HuH-7 (cell line): ENCODE results near the gene PCBP3.
"Not testable (repeated sequence)": the region's sequence is repeated elsewhere in the genome, so short reads cannot be mapped to it uniquely, and the experiment has no call there.

Experiments used
- DNase-seq: peaks from one replicate; pipeline ENCODE4 v3.0.0; 2011; ENCODE audit warnings: low spot score

Gene PCBP3

DNA sequence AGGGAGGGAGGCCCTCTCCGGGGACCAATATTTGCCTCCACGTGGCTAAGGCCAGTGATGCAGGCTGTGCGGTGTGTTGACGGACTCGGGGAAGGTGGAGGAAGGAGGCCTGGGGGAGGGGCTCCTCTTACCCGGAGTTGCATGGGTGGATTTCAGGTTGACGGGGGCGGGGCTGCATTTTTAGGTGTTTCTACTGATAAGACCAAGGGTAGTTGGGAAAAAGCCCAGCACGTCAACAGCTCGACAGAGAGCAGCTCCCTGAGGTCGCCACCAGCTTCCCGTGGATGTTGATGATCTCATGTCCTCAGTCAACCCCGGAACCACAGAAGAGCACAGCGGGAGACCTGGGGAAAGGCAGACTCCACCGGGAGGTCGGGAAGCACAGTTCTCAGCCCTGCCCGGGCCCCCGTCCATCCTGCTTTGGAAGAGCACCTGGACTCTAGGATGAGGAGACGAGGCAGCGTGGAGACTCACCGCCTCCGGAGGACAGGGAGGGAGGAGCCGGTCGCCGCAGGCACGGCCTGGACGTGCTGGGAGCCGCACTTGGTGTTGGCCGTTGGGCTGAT is 305.1 kb downstream of the PCBP3 start:
- no peak for DNase-seq

GRCh38 chr21:45949928-45950739 is 306.6 kb downstream of the PCBP3 start:
- DNase-seq = no peak

DNA sequence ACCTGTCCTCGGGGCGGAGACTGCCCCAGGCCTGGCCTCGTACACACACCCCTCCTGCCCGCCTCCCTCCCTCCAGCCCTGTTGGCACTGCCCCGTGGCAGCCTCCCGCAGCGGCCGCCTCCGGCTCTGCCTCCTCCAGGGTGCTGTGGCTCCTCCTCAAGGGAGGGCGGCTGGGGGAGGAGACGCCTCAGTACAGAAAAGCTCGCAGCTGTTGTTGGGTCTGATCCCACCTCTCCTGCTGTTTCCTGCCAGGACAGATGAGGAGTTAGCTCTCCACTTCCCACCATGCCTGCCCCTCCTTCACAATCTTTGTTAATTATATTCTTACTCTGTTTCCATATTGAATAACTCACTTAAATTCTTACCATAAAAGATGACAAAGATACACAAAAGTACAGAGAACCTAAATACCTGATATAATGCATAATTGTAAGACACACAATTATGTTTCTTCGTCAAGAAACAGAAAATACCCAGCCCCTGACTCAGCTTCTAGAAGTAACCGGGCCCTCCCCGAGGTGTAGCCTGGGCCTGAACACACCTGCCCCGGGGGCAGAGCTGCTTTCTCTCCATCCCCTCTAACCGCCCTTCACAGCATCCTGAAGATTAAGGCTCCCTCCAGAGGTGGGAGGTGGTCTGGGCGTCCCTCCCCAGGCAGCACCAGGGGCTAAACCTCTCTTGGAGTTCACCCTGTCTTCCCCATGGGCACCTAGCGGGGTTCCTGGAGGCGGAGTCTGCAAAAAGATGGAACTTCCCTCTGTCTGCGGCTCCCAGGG is 307.4 kb downstream of the PCBP3 start:
- DNase-seq = no peak

- no peak for DNase-seq
Measured at GRCh38 chr21:45951676-45952075, 308.2 kb downstream of the PCBP3 start.

DNA sequence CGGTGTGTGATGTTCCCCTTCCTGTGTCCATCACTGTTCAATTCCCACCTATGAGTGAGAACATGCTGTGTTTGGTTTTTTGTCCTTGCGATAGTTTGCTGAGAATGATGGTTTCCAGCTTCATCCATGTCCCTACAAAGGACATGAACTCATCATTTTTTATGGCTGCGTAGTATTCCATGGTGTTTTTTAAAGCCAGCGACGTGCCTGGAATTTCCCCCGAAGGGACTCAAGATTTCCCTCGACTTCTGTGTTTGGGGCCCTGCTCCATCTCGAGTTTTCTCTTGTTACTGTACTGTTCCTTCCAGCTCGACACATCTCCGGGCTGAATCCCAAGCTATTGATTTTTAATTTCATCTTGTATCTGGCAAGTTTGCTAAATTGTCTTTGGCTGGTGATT is 309.0 kb downstream of the PCBP3 start:
- not testable (repeated sequence) for DNase-seq

DNA sequence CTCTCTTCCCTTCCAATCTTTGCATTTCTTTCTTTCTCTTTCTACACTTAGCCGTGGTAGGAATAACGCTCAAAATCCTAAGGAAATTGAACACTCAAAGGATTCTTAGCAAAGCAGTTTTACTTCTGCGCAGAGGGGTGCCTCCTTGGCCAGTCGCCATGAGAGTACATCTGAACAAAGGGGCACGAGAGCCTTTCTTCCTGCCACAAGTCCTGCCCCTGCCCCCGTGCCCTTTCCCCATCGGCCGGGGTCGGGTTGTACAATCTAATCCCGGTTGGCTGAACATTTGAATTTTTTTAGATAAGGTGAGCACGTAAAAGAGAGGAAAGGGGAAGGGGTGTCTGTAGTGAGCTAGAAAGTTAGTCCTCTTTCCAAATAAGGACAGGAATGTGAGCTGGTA is 309.4 kb downstream of the PCBP3 start:
- DNase-seq = no peak

DNA sequence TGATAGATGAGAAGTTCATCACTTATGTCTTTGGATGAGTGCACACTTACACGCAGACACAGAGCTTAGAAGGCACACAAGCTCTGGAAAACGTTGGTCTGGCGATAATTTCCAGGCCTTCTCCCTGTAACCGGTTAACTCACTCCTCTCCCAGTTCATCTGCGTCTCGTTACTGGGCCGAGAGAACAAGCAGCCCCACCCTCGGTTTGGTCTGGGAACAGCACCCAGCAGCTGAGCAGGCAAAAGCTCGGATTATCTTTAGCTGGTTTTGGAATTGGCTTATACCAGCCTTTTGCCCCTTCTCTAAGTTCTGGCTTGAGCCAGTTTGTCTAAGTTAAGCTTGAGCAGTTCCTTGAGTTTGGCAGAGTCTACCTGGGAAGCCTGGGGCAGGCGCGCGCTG is 310.7 kb downstream of the PCBP3 start:
- no peak for DNase-seq

GRCh38 chr21:45954921-45955320 is 311.4 kb downstream of the PCBP3 start:
- no peak for DNase-seq

DNA sequence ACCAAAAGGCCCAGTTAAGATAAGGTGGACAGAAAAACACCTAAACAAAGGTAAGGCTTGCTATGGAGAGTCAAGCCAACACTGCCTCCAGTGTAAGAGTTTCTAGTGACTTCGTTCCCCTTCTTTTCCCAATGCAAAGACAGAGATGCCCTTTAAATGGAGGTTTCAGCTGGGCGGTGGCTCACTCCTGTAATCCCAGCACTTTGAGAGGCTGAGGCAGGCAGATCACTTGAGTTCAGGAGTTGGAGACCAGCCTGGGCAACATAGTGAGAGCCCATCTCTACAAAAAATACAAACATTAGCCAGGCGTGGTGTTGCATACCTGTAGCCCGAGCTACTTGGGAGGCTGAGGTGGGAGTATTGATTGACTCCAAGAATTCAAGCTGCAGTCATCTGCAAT is 314.0 kb downstream of the PCBP3 start:
- no peak for DNase-seq

DNA sequence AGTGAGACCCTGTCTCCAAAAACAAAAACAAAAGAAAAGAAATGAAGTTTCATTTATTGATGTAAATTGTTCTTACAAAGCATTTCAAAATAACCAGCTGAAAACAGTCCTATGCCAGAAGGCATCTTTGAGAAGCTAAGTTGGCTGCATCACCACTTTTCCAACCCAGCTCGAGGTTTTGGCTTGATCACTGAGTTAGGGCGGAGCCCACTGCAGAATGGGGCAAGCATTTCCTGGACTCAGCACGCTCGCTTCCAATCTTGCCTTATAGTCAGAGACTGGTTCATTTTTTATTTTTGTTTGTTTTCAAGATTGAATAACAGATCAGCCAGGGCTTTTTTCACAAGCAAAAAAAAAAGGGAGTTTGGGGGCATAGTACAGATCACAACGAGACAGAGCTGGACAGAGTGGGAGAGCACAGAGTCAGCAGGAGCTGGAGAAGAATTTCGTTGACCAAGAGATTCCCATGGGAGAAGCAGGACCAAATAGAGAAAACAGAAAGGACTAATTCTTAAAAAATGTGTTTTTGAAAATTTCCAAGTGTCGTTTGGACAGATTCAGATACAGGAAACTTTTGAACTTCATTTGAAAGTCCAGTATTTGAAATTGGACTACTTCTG is 314.6 kb downstream of the PCBP3 start:
- DNase-seq = no peak

DNA sequence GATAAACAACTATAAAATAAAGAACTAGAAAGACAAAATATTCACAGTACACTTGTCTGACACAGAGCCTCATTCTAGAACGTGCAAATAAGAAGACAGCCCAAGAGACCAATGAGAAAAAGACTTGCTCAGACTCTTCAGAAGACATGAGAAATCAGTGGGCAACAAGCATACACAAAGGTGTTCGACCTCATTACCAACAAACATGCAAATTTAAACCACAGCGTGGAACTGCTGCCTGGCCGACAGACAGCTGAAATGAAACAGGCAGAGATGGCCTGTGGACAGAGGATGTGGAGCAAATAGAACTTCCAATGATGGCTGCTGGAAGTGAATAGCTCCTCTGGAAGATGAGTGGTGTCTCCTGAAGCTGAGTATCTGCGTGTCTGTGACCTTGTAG is 315.7 kb downstream of the PCBP3 start:
- no peak for DNase-seq

GRCh38 chr21:45959779-45960390 is 316.4 kb downstream of the PCBP3 start:
- DNase-seq = no peak

DNA sequence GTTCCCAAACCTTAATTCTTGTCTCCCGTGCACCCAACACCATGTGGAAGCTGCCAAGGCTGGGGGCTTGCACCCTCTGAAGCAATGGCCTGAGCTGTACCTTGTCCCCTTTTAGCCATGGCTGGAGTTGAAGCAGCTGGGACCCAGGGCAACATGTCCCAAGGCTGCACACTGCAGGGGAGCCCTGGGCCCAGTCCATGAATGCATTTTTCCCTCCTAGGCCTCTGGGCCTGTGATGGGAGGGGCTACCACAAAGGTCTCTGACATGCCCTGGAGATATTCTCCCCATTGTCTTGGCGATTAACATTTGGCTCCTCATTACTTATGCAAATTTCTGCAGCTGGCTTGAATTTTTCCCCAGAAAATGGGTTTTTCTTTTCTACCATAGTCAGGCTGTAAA is 317.9 kb downstream of the PCBP3 start:
- not testable (repeated sequence) for DNase-seq

GRCh38 chr21:45962531-45963231 is 319.2 kb downstream of the PCBP3 start:
- no peak for DNase-seq

DNA sequence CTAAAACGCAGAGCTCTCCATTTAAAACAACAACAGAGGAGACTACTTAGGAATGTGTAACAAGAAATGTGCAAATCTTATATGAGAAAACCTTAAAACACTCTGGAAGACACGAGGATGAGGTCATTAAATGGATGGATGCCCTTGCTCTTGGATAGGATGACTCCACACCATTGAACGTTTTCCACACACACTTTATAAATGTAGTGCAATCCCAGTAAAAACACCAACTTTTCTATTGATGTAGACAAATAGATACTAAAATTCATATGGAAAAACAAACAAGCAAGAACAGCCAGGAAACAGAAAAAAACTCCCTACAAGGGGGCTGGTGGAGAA is 319.7 kb downstream of the PCBP3 start:
- no peak for DNase-seq

GRCh38 chr21:45964649-45965048 is 321.1 kb downstream of the PCBP3 start:
- DNase-seq = no peak

DNA sequence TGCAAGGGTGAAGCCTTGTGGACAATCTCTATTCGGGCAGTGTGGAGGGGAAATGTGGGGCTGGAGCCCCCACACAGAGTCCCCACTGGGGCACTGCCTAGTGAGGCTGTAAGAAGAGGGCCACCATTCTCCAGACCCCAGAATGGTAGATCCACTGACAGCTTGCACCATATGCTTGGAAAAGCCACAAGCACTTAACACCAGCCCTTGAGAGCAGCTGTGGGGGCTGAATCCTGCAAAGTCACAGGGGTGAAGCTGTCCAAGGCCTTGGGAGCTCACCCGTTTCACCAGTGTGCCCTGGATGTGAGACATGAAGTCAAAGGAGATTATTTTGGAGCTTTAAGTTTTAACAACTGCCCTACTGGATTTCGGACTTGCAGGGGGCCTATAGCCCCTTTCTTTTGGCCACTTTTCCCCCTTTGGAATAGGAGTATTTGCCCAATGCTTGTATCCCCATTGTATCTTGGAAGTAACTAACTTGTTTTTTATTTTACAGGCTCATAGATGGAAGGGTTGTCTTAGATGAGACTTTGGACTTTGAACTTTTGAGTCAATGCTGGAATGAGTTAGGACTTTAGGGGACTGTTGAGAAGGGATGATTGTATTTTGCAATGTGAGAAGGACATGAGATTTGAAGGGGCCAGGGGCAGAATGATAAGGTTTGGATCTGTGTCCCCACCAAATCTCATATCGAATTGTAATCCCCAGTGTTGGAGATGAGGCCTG is 321.7 kb downstream of the PCBP3 start:
- DNase-seq = no peak

DNA sequence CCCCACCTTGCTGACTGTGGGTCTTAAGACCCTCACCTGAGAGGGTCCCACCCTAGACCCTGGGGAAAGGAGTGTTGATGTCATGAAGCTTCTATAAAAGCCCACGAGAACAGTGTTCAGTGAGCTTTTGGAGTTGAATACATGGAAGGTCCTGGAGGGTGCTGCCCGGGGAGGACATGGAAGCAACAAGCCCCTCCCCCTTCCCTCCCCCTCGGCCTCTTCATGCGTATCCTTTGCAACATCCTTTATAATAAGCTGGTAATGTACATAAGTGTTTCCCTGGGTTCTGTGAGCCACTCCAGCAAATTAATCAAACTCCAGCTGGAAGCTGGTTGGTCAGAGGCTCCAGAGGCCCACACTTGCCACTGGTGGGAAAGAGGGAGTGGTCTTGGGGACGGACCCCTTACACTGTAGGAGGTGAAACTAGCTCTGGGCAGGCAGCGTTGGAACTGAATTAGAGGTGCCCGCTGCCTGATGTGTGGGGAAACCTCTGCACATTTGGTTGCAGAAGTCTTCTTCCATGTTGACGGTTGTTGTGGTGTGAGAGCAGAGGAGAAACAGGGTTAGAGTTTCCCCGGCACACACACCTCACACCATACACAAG is 323.4 kb downstream of the PCBP3 start:
- no peak for DNase-seq

DNA sequence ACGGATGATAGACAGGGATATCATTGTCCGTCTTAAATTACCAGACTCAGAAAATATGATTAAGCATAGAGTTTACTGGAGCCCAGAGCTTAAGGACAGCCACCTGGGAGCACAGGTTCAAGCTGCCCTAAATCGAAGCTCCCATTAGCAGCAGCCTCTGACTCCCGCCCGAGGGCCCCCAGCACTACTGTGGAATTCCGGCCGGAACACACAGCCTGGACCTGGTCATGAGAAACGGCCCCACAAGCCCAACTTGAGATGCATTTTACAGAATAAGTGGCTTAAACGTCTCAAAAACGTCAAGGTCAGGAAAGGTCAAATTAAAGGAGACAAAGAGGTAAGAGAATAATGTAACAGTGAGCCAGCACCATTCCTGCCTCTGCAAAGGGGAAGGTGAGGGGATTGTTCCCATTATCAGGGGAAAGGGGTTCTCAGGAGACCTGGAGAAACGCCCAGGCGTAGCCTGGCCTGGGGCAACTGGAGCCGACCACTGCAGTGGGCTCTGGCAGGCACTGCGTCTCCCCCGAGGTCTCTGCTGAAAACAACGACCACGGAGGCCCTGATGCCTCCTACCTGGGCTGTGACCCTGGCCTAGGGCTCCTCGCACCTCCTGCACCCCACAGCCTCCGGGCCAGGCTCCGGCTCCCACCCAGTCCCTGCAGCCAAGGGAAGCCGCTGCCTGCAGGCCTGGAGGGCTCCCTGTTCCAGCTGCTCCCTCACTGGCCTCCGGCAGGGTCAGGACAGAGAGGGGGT is 326.6 kb downstream of the PCBP3 start:
- no peak for DNase-seq
